B cell (primary cell): ENCODE data around the gene CCR9.

Experiments used
- CTCF ChIP-seq: fragments of 200-600 bp; IDR thresholded peaks from one replicate; pipeline ENCODE4 v1.8.0; 2022; ENCODE audit warnings: antibody characterized with exemption, mild to moderate bottlenecking
- EZH2 ChIP-seq: IDR thresholded peaks from 2 replicates; pipeline ENCODE4 v1.6.1; 2012; ENCODE audit warnings: borderline replicate concordance, low read depth, mild to moderate bottlenecking, moderate library complexity, low read length; ENCODE audit not compliant: insufficient read depth, poor library complexity, severe bottlenecking

DNA sequence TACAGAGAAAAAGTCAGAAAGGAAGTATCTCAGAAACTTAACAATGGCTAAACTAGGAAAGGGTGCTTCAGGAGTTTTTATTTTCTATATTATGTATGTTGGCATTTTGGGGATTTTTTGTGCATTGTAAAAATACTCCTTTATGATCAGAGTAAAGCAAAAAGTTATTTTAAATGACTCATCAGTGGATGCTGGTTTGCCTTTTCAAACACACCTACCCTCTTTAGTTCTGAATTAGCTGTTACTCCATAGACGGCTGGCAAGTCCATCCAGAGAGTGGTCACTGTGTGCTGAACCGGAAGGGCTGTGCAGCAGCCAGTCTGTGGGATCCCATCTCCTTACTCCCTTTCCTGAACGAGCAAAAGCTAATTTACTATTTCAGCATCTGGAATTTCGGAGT lies 942 bp downstream of the CCR9 start:
- TF ChIP-seq CTCF, result no peak
- no peak for TF ChIP-seq EZH2
